ENCODE data around the gene CHRM4. TPM values are rescaled to one million over a fixed set of nuclear protein-coding genes. Genes with fewer than 3 reads are reported as not detected.

The CHRM4 gene
- total RNA-seq: 0.21 TPM
- 0.56 TPM for polyA plus RNA-seq

- DNase-seq (ENCODE audit: extremely low spot score): no peak
- H3K4me1 ChIP-seq (ENCODE audit: insufficient read depth): no peaks in the 10 kb centered on the region
- no peaks in the 10 kb centered on the region for H3K36me3 ChIP-seq (ENCODE audit: insufficient read depth)
- no peak within 1 kb of the TSS for H3K27ac ChIP-seq (ENCODE audit: low read depth)
- H3K4me3 ChIP-seq (ENCODE audit: low read depth, low read length): peak within 1 kb of the TSS; percentile 49
- under 1% methylated on average over 123 of the region's 123 CpGs for WGBS
These were observed at the start of gene CHRM4 for GRCh38 chr11:46391578-46392420. TSS of gene CHRM4 (minus strand) at chr11:46391776. CDS start at chr11:46386557, 5,219 bp downstream.

DNA sequence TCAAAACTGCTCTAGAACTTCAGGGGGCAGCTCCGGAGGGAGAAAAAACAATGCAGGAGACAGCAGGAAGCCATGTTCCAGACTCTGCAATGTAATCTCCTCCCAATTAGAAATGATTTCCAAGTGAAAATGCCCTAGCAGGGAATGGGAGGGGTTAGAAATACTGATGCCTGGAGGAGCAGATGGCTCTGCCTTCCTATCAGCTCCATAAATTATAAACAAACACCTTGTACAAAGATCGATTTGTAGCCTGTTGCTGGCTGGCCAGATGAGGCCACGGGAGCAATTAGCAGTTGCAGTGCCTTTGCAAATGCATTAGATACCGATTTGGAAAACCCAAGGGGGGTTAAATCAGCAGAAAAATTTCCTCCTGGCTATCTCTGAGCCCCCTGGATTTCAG lies 46.6 kb upstream of the CHRM4 start:
- Histone ChIP-seq H3K36me3 (ENCODE audit: insufficient read depth) (no peaks in the 10 kb centered on the region), H3K27ac (ENCODE audit: low read depth) (no peak overlapping the region), H3K4me1 (ENCODE audit: insufficient read depth) (no peaks in the 10 kb centered on the region), H3K4me3 (ENCODE audit: low read depth, low read length) (no peak overlapping the region)
- WGBS: 45% methylated on average over 4 of the region's 4 CpGs
- DNase-seq (ENCODE audit: extremely low spot score): no peak

- H3K27ac ChIP-seq (ENCODE audit: low read depth): no peak overlapping the region
- no peak overlapping the region for H3K4me3 ChIP-seq (ENCODE audit: low read depth, low read length)
- H3K4me1 ChIP-seq (ENCODE audit: insufficient read depth): no peaks in the 10 kb centered on the region
- WGBS: 75% methylated on average over 6 of the region's 6 CpGs
- DNase-seq (ENCODE audit: extremely low spot score): no peak
- H3K36me3 ChIP-seq (ENCODE audit: insufficient read depth): no peaks in the 10 kb centered on the region
These were observed 45.6 kb upstream of the CHRM4 start for GRCh38 chr11:46437122-46437689.

- peaks cover 4% of the 10 kb centered on the region for H3K36me3 ChIP-seq (ENCODE audit: insufficient read depth)
- H3K4me3 ChIP-seq (ENCODE audit: low read depth, low read length): no peak overlapping the region
- no peak overlapping the region for H3K27ac ChIP-seq (ENCODE audit: low read depth)
- 77% methylated on average over 3 of the region's 3 CpGs for WGBS
- no peak for DNase-seq (ENCODE audit: extremely low spot score)
- no peaks in the 10 kb centered on the region for H3K4me1 ChIP-seq (ENCODE audit: insufficient read depth)
These were observed 44.5 kb upstream of the CHRM4 start for GRCh38 chr11:46436113-46436512.

- no peaks in the 10 kb centered on the region for H3K4me1 ChIP-seq (ENCODE audit: insufficient read depth)
- H3K36me3 ChIP-seq (ENCODE audit: insufficient read depth): peaks cover 4% of the 10 kb centered on the region
These were observed 44.1 kb upstream of the CHRM4 start for GRCh38 chr11:46435679-46436078.

DNA sequence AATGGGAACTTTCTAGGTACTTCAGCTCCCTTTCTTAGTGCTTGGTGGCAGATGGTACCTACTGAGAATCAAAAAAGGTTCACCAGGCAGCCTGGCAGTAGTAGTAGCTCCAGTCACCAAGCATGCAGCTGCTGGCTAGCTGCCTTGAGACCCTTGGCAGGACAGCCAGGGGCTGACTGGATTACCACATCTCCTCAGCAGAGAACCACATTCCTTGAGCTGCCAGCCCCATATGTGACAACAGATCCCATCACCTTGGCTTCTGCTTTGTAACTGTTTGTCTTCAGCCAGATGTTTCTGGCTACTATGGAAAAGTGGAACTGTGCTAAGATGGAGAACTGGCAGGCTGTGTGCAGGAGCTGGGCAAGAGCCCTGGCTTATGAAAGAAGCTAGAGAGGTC lies 39.6 kb upstream of the CHRM4 start:
- H3K36me3 ChIP-seq (ENCODE audit: insufficient read depth): peaks cover 4% of the 10 kb centered on the region
- DNase-seq (ENCODE audit: extremely low spot score): no peak

More at GRCh38 chr11:46435679-46436078, 44.1 kb upstream of the CHRM4 start:
- WGBS: 64% methylated on average over 3 of the region's 3 CpGs
- Histone ChIP-seq H3K4me3 (ENCODE audit: low read depth, low read length) (no peak overlapping the region), H3K27ac (ENCODE audit: low read depth) (no peak overlapping the region)
- DNase-seq (ENCODE audit: extremely low spot score): no peak

DNA sequence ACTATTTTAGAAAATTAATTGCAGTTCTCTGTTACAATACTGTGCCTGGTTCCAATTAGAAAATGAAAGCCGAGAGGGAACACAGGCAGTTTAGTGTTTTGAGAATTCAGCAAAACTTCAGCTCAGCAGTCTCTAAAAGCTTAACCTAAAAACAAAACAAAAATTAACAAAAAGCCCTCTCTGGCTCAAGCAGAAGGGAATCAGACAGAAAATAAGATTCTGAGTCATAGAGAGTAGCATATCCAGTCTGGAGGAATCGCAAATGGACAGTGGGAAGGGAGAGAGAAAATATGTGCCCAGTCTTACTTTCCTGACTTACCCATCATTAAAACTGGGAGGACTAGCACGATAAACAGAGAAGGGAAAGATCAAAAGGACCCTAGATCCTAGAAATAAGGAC lies 38.1 kb upstream of the CHRM4 start:
- H3K4me1 ChIP-seq (ENCODE audit: insufficient read depth): no peaks in the 10 kb centered on the region
- DNase-seq (ENCODE audit: extremely low spot score): no peak
- H3K27ac ChIP-seq (ENCODE audit: low read depth): no peak overlapping the region
- WGBS: 69% methylated on average over 3 of the region's 3 CpGs
- H3K4me3 ChIP-seq (ENCODE audit: low read depth, low read length): no peak overlapping the region
- H3K36me3 ChIP-seq (ENCODE audit: insufficient read depth): peaks cover 4% of the 10 kb centered on the region

More for the DNA sequence above, 39.6 kb upstream of the CHRM4 start:
- no peak overlapping the region for H3K4me3 ChIP-seq (ENCODE audit: low read depth, low read length)
- H3K4me1 ChIP-seq (ENCODE audit: insufficient read depth): no peaks in the 10 kb centered on the region
- H3K27ac ChIP-seq (ENCODE audit: low read depth): no peak overlapping the region

GRCh38 chr11:46427364-46427763 lies 35.8 kb upstream of the CHRM4 start:
- H3K36me3 ChIP-seq (ENCODE audit: insufficient read depth): peaks cover 4% of the 10 kb centered on the region
- H3K27ac ChIP-seq (ENCODE audit: low read depth): no peak overlapping the region
- 86% methylated on average over 9 of the region's 9 CpGs for WGBS
- H3K4me3 ChIP-seq (ENCODE audit: low read depth, low read length): no peak overlapping the region
- H3K4me1 ChIP-seq (ENCODE audit: insufficient read depth): no peaks in the 10 kb centered on the region
- DNase-seq (ENCODE audit: extremely low spot score): no peak

- no peak overlapping the region for H3K27ac ChIP-seq (ENCODE audit: low read depth)
- DNase-seq (ENCODE audit: extremely low spot score): no peak
- no peak overlapping the region for H3K4me3 ChIP-seq (ENCODE audit: low read depth, low read length)
- 87% methylated on average over 4 of the region's 4 CpGs for whole genome bisulfite sequencing
- H3K36me3 ChIP-seq (ENCODE audit: insufficient read depth): peaks cover 3% of the 10 kb centered on the region
- no peaks in the 10 kb centered on the region for H3K4me1 ChIP-seq (ENCODE audit: insufficient read depth)
These were observed 34.8 kb upstream of the CHRM4 start for GRCh38 chr11:46426233-46426991.

GRCh38 chr11:46422588-46422987 lies 31.0 kb upstream of the CHRM4 start:
- DNase-seq (ENCODE audit: extremely low spot score): peak; percentile 8
- H3K27ac ChIP-seq (ENCODE audit: low read depth): no peak overlapping the region
- H3K36me3 ChIP-seq (ENCODE audit: insufficient read depth): no peaks in the 10 kb centered on the region
- H3K4me3 ChIP-seq (ENCODE audit: low read depth, low read length): no peak overlapping the region
- 33% methylated on average over 7 of the region's 7 CpGs for WGBS
- H3K4me1 ChIP-seq (ENCODE audit: insufficient read depth): no peaks in the 10 kb centered on the region

- 71% methylated on average over 8 of the region's 8 CpGs for WGBS
- DNase-seq (ENCODE audit: extremely low spot score): no peak
- H3K27ac ChIP-seq (ENCODE audit: low read depth): no peak overlapping the region
- H3K36me3 ChIP-seq (ENCODE audit: insufficient read depth): no peaks in the 10 kb centered on the region
- no peak overlapping the region for H3K4me3 ChIP-seq (ENCODE audit: low read depth, low read length)
- no peaks in the 10 kb centered on the region for H3K4me1 ChIP-seq (ENCODE audit: insufficient read depth)
These were observed 29.8 kb upstream of the CHRM4 start for GRCh38 chr11:46421257-46421880.

DNA sequence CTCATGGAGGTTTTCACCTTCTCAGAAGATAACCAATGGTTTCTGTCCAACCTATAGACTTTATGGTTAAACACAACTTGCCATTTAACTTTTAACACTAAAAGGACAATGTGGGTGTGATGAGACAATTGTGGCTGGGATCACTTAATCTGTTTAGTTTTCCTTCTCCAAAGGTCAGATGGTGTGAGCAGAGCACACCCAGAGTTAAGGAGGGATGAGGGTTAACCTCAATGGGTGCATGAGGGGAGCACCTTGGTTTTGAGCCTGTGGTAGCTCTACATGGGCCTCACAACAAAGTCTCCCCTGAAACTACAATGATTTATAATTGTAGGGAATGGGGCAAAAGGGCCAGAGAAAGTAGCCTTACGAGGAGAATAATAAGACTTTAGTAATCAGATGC lies 28.9 kb upstream of the CHRM4 start:
- 94% methylated on average over 1 of the region's 1 CpG for WGBS
- Histone ChIP-seq H3K4me1 (ENCODE audit: insufficient read depth) (no peaks in the 10 kb centered on the region), H3K4me3 (ENCODE audit: low read depth, low read length) (no peak overlapping the region), H3K36me3 (ENCODE audit: insufficient read depth) (no peaks in the 10 kb centered on the region), H3K27ac (ENCODE audit: low read depth) (no peak overlapping the region)
- DNase-seq (ENCODE audit: extremely low spot score): no peak

GRCh38 chr11:46418751-46419150 lies 27.2 kb upstream of the CHRM4 start:
- DNase-seq (ENCODE audit: extremely low spot score): no peak
- H3K27ac ChIP-seq (ENCODE audit: low read depth): no peak overlapping the region
- WGBS: 90% methylated on average over 5 of the region's 5 CpGs
- no peak overlapping the region for H3K4me3 ChIP-seq (ENCODE audit: low read depth, low read length)
- peaks cover 3% of the 10 kb centered on the region for H3K36me3 ChIP-seq (ENCODE audit: insufficient read depth)
- H3K4me1 ChIP-seq (ENCODE audit: insufficient read depth): no peaks in the 10 kb centered on the region

Data from urinary bladder (tissue), 4 donors.